ENCODE data around the gene C9orf72. TPM values are rescaled to one million over a fixed set of nuclear protein-coding genes. Genes with fewer than 3 reads are reported as not detected.

C9orf72 gene
- total and polyA plus RNA-seq, 7 donors = 10.5 to 26.8 (median 19.4) TPM

DNA sequence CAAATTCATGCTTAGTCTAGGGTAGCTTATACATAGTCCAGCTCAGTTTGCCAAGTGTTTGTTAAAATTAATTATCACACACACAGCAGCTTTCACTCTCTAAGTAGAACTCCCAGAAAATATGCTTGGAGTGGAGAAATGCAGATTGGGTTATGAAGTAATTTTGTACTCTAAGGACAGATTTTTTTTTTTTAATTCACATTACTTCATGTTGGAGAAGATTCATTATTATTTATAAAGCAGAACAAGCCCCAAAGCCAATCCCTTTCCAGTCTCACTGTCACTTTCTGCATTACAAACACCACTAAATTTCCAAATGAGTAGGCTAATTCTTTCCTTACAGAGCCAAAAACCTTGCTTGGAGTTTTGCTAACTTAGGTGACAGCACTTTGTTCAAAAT, 11.7 kb upstream of the C9orf72 start:
- intact Hi-C loops (cut with DNase I) = no loop called here
- Histone ChIP-seq H3K27ac (no peak overlapping the region), H3K36me3 (ENCODE audit: insufficient read depth in 1 of 2, low read depth in 1 of 2) (no peaks in the 10 kb centered on the region)

DNA sequence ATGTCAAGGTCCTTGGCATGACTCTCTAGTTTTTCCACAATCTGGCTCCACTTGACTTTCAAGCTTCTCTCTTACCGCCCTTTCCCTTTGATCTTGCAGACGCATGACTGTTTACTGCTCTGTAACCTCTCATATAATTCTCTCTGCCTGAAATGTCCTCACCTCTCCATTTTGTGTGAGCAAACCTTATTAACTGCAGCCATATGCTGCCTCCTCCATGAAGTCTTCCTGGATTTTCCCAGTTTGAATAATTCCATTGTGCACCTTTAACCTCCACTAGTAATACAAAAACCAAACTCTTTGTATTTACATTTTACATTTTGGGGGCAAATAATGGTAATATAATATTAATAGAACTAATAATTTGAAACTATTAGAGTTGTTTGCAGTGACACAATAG, 9.5 kb upstream of the C9orf72 start:
- no peaks in the 10 kb centered on the region for H3K36me3 ChIP-seq (ENCODE audit: insufficient read depth in 1 of 2, low read depth in 1 of 2)
- peaks cover 0 to 7% (median 2%) of the 10 kb centered on the region in 3 donors for H3K27me3 ChIP-seq (ENCODE audit: insufficient read depth in 3 of 3, low read length in 2 of 3)
- no peaks in the 10 kb centered on the region for H3K4me1 ChIP-seq
- no peak for DNase-seq
- H3K27ac ChIP-seq = no peak overlapping the region
- 63 to 71% (median 65%) methylated on average over 2 of the region's 2 CpGs for WGBS, 3 donors
- TF ChIP-seq, protein P1, sequence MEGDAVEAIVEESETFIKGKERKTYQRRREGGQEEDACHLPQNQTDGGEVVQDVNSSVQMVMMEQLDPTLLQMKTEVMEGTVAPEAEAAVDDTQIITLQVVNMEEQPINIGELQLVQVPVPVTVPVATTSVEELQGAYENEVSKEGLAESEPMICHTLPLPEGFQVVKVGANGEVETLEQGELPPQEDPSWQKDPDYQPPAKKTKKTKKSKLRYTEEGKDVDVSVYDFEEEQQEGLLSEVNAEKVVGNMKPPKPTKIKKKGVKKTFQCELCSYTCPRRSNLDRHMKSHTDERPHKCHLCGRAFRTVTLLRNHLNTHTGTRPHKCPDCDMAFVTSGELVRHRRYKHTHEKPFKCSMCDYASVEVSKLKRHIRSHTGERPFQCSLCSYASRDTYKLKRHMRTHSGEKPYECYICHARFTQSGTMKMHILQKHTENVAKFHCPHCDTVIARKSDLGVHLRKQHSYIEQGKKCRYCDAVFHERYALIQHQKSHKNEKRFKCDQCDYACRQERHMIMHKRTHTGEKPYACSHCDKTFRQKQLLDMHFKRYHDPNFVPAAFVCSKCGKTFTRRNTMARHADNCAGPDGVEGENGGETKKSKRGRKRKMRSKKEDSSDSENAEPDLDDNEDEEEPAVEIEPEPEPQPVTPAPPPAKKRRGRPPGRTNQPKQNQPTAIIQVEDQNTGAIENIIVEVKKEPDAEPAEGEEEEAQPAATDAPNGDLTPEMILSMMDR (IDR thresholded peaks at IDR 0.05) = no peak
- intact Hi-C loops (cut with DNase I) = no loop called here
- no peak for ATAC-seq
- no peak overlapping the region for H3K4me3 ChIP-seq
- H3K9me3 ChIP-seq = peaks cover 3% of the 10 kb centered on the region

More for the DNA sequence above, 11.7 kb upstream of the C9orf72 start:
- TF ChIP-seq, protein P1 (IDR thresholded peaks at IDR 0.05) = no peak
- Histone ChIP-seq H3K9me3 (no peaks in the 10 kb centered on the region), H3K4me3 (no peak overlapping the region), H3K27me3 (ENCODE audit: insufficient read depth in 3 of 3, low read length in 2 of 3) (peaks cover 2 to 7% (median 2%) of the 10 kb centered on the region in 3 donors), H3K4me1 (no peaks in the 10 kb centered on the region)
- ATAC-seq (no peak), DNase-seq (no peak)

DNA sequence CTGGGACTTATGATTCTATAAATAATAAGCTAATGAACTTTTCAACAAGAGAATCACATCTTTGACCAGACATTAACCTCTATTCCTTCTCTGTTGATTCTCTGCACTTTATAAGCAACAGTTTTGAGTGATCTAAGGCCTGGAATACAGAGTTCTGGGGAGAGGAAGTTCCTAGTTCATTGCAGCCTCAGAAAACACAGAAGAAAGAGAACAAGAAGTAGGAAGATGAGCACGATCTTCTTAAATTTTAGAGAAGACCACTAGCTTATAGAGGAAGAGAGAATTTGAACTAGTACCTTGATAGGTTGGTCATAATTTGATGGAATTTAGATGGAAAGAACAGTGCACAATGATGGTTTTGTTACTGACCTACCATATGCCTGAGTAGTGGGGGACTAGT, 8.5 kb upstream of the C9orf72 start:
- peaks cover 3% of the 10 kb centered on the region for H3K9me3 ChIP-seq
- H3K36me3 ChIP-seq (ENCODE audit: insufficient read depth in 1 of 2, low read depth in 1 of 2) = no peaks in the 10 kb centered on the region
- DNase-seq (no peak), ATAC-seq (no peak)
- no peak overlapping the region for H3K4me3 ChIP-seq
- no peak overlapping the region for H3K27ac ChIP-seq
- no peaks in the 10 kb centered on the region for H3K4me1 ChIP-seq
- 89 to 92% (median 90%) methylated on average over 1 of the region's 1 CpG for WGBS, 3 donors
- intact Hi-C loops (cut with DNase I) = no loop called here
- peaks cover 0 to 7% (median 0%) of the 10 kb centered on the region in 3 donors for H3K27me3 ChIP-seq (ENCODE audit: insufficient read depth in 3 of 3, low read length in 2 of 3)
- TF ChIP-seq, protein P1 (IDR thresholded peaks at IDR 0.05) = no peak

GRCh38 chr9:27573634-27574590, 631 bp upstream of the C9orf72 start:
- Histone ChIP-seq H3K4me1 (peaks cover 11% of the 10 kb centered on the region), H3K4me3 (peak overlapping the region; percentile 88), H3K27ac (peak overlapping the region; percentile 97), H3K27me3 (ENCODE audit: insufficient read depth in 3 of 3, low read length in 2 of 3) (no peaks in the 10 kb centered on the region), H3K9me3 (peaks cover 3% of the 10 kb centered on the region), H3K36me3 (ENCODE audit: insufficient read depth in 1 of 2, low read depth in 1 of 2) (peaks cover 0 to 2% of the 10 kb centered on the region in 2 donors)
- WGBS, 3 donors = 2 to 3% (median 2%) methylated on average over 34 to 35 of the region's 35 CpGs
- intact Hi-C loops (cut with DNase I) = no loop called here
- ATAC-seq = peak; percentile 91 to 94 (median 92)
- DNase-seq = peak; percentile 94 to 96
- TF ChIP-seq, protein P1 (IDR thresholded peaks at IDR 0.05) = peak; percentile 2

Measured in psoas muscle (tissue), 8 donors.